ENCODE results near the gene ZNF277. TPM values are rescaled to one million over a fixed set of nuclear protein-coding genes. Genes with fewer than 3 reads are reported as not detected.

ZNF277 gene
- total RNA-seq, 4 donors from 2014 or later, result 28.4 to 45.4 (median 36.5) TPM

DNA sequence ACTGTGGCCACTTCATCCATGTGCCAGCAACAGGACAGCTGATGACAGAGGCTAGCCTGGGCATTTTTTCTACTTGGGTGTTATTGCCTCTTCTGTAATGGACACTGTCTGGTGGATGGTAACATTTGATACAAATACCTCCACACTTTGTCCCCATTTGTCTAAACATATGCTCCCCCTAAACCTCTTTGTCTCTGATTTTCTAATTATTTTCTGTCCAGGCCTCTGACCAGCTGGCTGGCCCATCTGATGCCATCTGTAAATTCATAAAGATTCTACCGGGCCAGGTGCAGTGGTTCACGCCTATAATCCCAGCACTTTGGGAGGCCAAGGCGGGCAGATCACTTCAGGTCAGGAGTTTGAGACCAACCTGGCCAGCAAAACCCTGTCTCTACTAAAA lies 159.1 kb downstream of the ZNF277 start:
- Histone ChIP-seq H3K4me1 (peaks cover 22 to 26% of the 10 kb centered on the region in 2 donors), H3K27me3 (no peaks in the 10 kb centered on the region), H3K36me3 (no peaks in the 10 kb centered on the region), H3K9me3 (no peaks in the 10 kb centered on the region), H3K4me3 (replicated peaks in 1 of 3) (no peak overlapping the region), H3K27ac (no peak overlapping the region)
- intact Hi-C loops (cut with DNase I), result no loop called here
- DNase-seq, result no peak
- TF ChIP-seq POLR2A (IDR thresholded peaks at IDR 0.05), result no peak
- TF ChIP-seq, protein P1, sequence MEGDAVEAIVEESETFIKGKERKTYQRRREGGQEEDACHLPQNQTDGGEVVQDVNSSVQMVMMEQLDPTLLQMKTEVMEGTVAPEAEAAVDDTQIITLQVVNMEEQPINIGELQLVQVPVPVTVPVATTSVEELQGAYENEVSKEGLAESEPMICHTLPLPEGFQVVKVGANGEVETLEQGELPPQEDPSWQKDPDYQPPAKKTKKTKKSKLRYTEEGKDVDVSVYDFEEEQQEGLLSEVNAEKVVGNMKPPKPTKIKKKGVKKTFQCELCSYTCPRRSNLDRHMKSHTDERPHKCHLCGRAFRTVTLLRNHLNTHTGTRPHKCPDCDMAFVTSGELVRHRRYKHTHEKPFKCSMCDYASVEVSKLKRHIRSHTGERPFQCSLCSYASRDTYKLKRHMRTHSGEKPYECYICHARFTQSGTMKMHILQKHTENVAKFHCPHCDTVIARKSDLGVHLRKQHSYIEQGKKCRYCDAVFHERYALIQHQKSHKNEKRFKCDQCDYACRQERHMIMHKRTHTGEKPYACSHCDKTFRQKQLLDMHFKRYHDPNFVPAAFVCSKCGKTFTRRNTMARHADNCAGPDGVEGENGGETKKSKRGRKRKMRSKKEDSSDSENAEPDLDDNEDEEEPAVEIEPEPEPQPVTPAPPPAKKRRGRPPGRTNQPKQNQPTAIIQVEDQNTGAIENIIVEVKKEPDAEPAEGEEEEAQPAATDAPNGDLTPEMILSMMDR (IDR thresholded peaks at IDR 0.05), result no peak
- 98% methylated on average over 3 of the region's 3 CpGs for WGBS, 2 donors

DNA sequence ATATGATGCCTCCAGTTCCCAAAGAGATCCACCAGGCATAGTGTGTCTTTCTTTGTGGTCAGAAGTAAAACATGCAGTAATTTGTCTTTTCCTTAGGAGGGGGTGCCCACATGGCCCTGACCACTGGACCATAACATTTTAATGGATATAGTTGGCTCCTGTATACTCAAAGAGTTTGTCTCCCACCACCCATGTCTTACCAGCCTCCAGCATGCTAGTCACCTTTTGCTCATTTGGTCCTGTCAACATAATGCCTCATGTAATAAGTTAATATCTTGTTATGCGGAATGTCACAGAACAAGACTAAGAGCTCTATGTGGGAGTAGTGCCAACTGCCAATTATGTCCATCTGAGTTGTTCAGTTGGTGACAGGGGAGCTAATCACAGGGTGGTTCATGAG lies 160.4 kb downstream of the ZNF277 start:
- no peak for TF ChIP-seq POLR2A (IDR thresholded peaks at IDR 0.05)
- TF ChIP-seq, protein P1 (IDR thresholded peaks at IDR 0.05), result no peak
- H3K27ac ChIP-seq, result no peak overlapping the region
- H3K27me3 ChIP-seq, result no peaks in the 10 kb centered on the region
- H3K4me1 ChIP-seq, result peaks cover 12 to 22% of the 10 kb centered on the region in 2 donors
- H3K36me3 ChIP-seq, result no peaks in the 10 kb centered on the region
- 93 to 96% methylated on average over 1 of the region's 1 CpG for WGBS, 2 donors
- intact Hi-C loops (cut with DNase I), result no loop called here
- no peak overlapping the region for H3K4me3 ChIP-seq (replicated peaks in 1 of 3)
- no peaks in the 10 kb centered on the region for H3K9me3 ChIP-seq
- no peak for DNase-seq

DNA sequence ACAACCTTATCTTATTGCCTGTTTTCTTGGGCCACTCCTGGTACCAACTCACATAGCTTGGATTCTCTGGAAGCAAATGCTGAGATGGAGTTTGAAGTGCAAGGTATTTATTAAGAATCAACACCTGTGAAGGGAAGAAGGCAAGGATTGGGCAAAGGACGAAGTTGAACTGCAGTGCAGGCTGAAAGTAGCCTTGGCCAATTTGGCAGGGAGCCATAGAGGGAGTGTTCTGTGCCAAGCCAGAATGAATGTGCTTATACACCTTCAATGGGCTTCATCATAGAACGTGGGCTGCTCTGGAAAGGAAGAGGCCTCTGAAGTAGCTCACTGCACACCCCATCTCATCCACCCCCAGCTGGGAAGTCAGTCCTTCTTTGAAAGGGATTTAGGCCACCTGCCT lies 163.9 kb downstream of the ZNF277 start:
- Histone ChIP-seq H3K4me1 (peaks cover 0 to 5% of the 10 kb centered on the region in 2 donors), H3K9me3 (no peaks in the 10 kb centered on the region), H3K4me3 (replicated peaks in 1 of 3) (no peak overlapping the region), H3K27ac (no peak overlapping the region), H3K36me3 (no peaks in the 10 kb centered on the region), H3K27me3 (no peaks in the 10 kb centered on the region)
- WGBS, 2 donors, result 18 to 32% methylated on average over 2 of the region's 2 CpGs
- TF ChIP-seq, protein P1 (IDR thresholded peaks at IDR 0.05), result no peak
- no peak for TF ChIP-seq POLR2A (IDR thresholded peaks at IDR 0.05)
- intact Hi-C loops (cut with DNase I), result no loop called here
- DNase-seq, result peak; percentile 81 to 83

DNA sequence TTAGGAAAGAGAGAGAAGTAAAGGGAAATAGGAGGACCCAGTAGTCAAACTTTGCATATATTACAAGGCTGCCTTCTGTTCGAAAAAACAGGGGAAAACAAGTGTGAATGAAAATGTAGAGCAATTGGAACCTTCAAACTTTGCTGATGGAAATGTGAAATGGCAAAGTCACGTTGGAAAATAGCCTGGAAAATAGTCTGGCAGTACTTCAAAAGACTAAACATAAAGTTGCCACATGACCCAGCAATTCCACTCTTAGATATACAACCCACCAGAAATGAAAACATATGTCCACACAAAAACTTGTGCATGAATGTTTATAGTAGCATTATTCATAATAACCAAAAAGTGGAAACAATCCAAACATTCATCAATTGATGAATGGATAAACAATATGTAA lies 165.2 kb downstream of the ZNF277 start:
- Histone ChIP-seq H3K27ac (no peak overlapping the region), H3K4me1 (peaks cover 0 to 5% of the 10 kb centered on the region in 2 donors), H3K4me3 (replicated peaks in 1 of 3) (no peak overlapping the region), H3K9me3 (no peaks in the 10 kb centered on the region), H3K27me3 (no peaks in the 10 kb centered on the region), H3K36me3 (no peaks in the 10 kb centered on the region)
- TF ChIP-seq, protein P1 (IDR thresholded peaks at IDR 0.05), result no peak
- no peak for TF ChIP-seq POLR2A (IDR thresholded peaks at IDR 0.05)
- DNase-seq, result no peak
- 73 to 77% methylated on average over 2 of the region's 2 CpGs for WGBS, 2 donors
- intact Hi-C loops (cut with DNase I), result no loop called here

DNA sequence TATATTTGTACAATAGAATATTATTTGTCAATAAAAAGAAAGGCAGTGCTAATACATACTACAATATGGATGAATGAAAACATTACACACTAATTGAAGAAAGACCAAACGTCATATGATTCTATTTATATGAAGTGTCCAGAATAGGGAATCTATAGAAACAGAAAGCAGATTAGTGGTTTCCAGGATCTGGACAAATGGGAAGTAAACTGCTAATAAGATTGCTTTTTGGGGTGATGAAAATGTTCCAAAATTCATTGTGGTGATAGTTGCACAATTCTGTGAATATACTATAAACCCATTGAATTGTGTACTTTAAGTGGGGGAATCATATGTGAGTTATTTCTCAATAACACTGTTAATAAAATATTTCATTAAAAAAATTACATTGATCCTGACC lies 165.6 kb downstream of the ZNF277 start:
- H3K36me3 ChIP-seq, result no peaks in the 10 kb centered on the region
- no peaks in the 10 kb centered on the region for H3K9me3 ChIP-seq
- no peak for DNase-seq
- H3K27me3 ChIP-seq, result no peaks in the 10 kb centered on the region
- 0 to 31% methylated on average over 1 of the region's 1 CpG for WGBS, 2 donors
- H3K4me1 ChIP-seq, result peaks cover 0 to 5% of the 10 kb centered on the region in 2 donors
- TF ChIP-seq, protein P1 (IDR thresholded peaks at IDR 0.05), result no peak
- TF ChIP-seq POLR2A (IDR thresholded peaks at IDR 0.05), result no peak
- intact Hi-C loops (cut with DNase I), result no loop called here
- no peak overlapping the region for H3K4me3 ChIP-seq (replicated peaks in 1 of 3)
- no peak overlapping the region for H3K27ac ChIP-seq
